Heart left ventricle (tissue), 13 donors: ENCODE measurements around the gene TAS2R60.

ENCODE experiments used
- POLR2A ChIP-seq, 2 donors: fragments of 450-650 bp; IDR thresholded peaks; one replicate each; pipeline ENCODE4 v1.6.1; 2017; ENCODE audit warnings: antibody characterized with exemption in 2 of 2, mild to moderate bottlenecking in 2 of 2, moderate library complexity in 2 of 2
- TF ChIP-seq, protein P1 (sequence below), 12 donors: fragments of 200-600 bp; sonication (generic) in 4 of 12; IDR thresholded peaks; one replicate each; pipeline versions ENCODE4 v1.5.0 to v1.8.0; 2018 to 2022; ENCODE audit warnings: antibody characterized with exemption in 12 of 12, mild to moderate bottlenecking in 5 of 12
- donor health status: ischemic (EF 13 %, LVEDD 7.1; RV severe dilation, severe dysfunction).
- donor health status: DM: no; HTN: yes; CAD: no.
- donor health status: DM: no; HTN: no; CAD: no.
- donor health status: ischemic (EF 25% LVEDD 6.9; RV normal size, moderate dysfunction).
- donor health status: ischemic (EF 25% LVEDD 5.7; RV mildly dilated, moderate dysfunction).
- donor health status: ischemic (EF 35%, LVEDD 5.7; RV mildly dilated, moderate dysfunction).
- donor health status: nonischemic (EF 11% LVEDD 7.7; RV severe dilation, severe dysfunction).
- donor health status: DM: yes; HTN: yes; CAD: no.
- donor health status: PGD.
- donor health status: ischemic (EF 29% LVEDD 5.4; RV normal size, mild dysfunction).
- donor health status: nonischemic (EF 23%, LVEDD 6.1; RV moderate dilation, normal function).

DNA sequence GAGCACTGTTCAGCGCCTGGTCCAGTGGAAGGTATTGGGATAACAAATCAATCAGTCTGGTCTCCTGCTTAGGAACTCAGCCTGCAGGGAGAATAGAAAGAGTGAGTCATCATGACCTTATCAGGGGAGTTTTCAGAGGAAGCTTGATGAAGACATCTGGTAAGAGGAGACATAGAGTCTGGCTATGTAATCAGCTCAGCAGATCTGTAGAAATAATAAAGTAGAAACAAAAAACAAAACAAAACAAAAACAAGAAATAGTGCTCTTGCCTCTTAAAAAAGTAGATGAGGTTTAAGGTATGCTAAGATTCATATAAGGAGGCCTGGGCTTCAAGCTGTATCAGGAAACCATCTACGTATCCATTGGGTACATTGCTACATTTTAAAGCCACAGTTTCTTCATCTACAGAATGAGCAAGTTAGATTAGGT, 48.8 kb downstream of the TAS2R60 start:
- TF ChIP-seq POLR2A (IDR thresholded peaks at IDR 0.05), result no peak
- TF ChIP-seq, protein P1, sequence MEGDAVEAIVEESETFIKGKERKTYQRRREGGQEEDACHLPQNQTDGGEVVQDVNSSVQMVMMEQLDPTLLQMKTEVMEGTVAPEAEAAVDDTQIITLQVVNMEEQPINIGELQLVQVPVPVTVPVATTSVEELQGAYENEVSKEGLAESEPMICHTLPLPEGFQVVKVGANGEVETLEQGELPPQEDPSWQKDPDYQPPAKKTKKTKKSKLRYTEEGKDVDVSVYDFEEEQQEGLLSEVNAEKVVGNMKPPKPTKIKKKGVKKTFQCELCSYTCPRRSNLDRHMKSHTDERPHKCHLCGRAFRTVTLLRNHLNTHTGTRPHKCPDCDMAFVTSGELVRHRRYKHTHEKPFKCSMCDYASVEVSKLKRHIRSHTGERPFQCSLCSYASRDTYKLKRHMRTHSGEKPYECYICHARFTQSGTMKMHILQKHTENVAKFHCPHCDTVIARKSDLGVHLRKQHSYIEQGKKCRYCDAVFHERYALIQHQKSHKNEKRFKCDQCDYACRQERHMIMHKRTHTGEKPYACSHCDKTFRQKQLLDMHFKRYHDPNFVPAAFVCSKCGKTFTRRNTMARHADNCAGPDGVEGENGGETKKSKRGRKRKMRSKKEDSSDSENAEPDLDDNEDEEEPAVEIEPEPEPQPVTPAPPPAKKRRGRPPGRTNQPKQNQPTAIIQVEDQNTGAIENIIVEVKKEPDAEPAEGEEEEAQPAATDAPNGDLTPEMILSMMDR (IDR thresholded peaks at IDR 0.05), result no peak
